Brain microvascular endothelial cell (primary cell): ENCODE data around the gene MRAP2.
A peak's percentile ranks its signal among the peaks of the same experiment; 100 is the strongest.

Experiments used
- DNase-seq: peaks from one replicate; pipeline ENCODE4 v3.0.0-alpha.2; 2020
- H3K27ac ChIP-seq: fragments of 250-450 bp; sonication (Bioruptor Pico); 2 replicates; pipeline ENCODE4 v1.5.1; 2020; ENCODE audit warnings: mild to moderate bottlenecking, moderate library complexity
- H3K27me3 ChIP-seq: fragments of 250-450 bp; sonication (Bioruptor Pico); replicated peaks from 2 replicates; pipeline ENCODE4 v1.5.1; 2020; ENCODE audit warnings: mild to moderate bottlenecking
- H3K36me3 ChIP-seq: fragments of 250-450 bp; sonication (Bioruptor Pico); replicated peaks from 2 replicates; pipeline ENCODE4 v1.5.1; 2020; ENCODE audit warnings: mild to moderate bottlenecking
- H3K4me3 ChIP-seq: 2 replicates; pipeline ENCODE4 v1.5.1; 2011; ENCODE audit warnings: low read depth, mild to moderate bottlenecking, control low read depth, low read length, moderate library complexity
- CTCF ChIP-seq: IDR thresholded peaks from 2 replicates; pipeline ENCODE4 v1.5.1; 2011; ENCODE audit warnings: low read depth, mild to moderate bottlenecking, moderate library complexity, low read length, control low read depth, inconsistent platforms; ENCODE audit errors: missing control alignments
- in situ Hi-C: cut with HindIII; loops from 2 replicates; pipeline ENCODE4 v1.10.0; 2017; ENCODE audit warnings: low sequenced_read_pairs, low pct_ligation_motif_present

MRAP2 gene

GRCh38 chr6:84137051-84137375, 103.4 kb downstream of the MRAP2 start:
- in situ Hi-C loops: no loop called here
- H3K27me3 ChIP-seq: no peaks in the 10 kb centered on the region
- H3K27ac ChIP-seq: no peak overlapping the region
- no peaks in the 10 kb centered on the region for H3K36me3 ChIP-seq
- no peak for TF ChIP-seq CTCF
- peak; percentile 94 for DNase-seq
- H3K4me3 ChIP-seq: no peak overlapping the region

- no peaks in the 10 kb centered on the region for H3K36me3 ChIP-seq
- H3K27ac ChIP-seq: no peak overlapping the region
- no peaks in the 10 kb centered on the region for H3K27me3 ChIP-seq
- TF ChIP-seq CTCF: no peak
- DNase-seq: peak; percentile 30
- in situ Hi-C loops: no loop called here
- no peak overlapping the region for H3K4me3 ChIP-seq
Measured at GRCh38 chr6:84137989-84138575, 104.5 kb downstream of the MRAP2 start.

GRCh38 chr6:84139311-84139710, 105.7 kb downstream of the MRAP2 start:
- Histone ChIP-seq H3K4me3 (no peak overlapping the region), H3K27ac (no peak overlapping the region), H3K36me3 (no peaks in the 10 kb centered on the region), H3K27me3 (no peaks in the 10 kb centered on the region)
- TF ChIP-seq CTCF: no peak
- in situ Hi-C loops: no loop called here
- no peak for DNase-seq
